ENCODE results near the gene SEC63. TPM values are rescaled to one million over a fixed set of nuclear protein-coding genes. Genes with fewer than 3 reads are reported as not detected.
"Not testable (repeated sequence)": the region's sequence is repeated elsewhere in the genome, so short reads cannot be mapped to it uniquely, and the experiment has no call there.

Gene SEC63
- polyA plus RNA-seq, 2 donors: 14.9 to 23.0 TPM

DNA sequence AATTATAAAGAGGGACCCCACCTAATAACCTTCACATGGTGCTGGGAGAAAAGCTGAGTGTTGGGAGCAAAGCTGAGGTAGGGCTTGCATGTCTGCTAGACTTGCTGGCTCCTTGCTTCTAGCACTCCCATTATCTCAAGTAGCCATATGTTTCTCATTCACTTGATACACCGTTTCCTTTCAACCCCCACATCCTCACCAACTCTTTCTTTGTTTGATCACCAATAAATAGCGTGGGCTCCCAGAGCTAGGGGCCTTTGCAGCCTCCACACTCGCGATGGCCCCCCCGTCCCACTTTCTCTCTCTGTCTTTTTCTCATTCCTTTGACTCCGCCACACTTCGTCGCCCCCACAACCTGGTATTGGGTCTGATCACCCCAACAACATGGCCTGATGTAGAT is 32.6 kb upstream of the SEC63 start:
- H3K4me1 ChIP-seq (ENCODE audit: control insufficient read depth in 2 of 2, insufficient read depth in 2 of 2, low read length in 1 of 2); H3K36me3 ChIP-seq (ENCODE audit: control insufficient read depth in 2 of 2, insufficient read depth in 2 of 2, low read length in 1 of 2); H3K9me3 ChIP-seq (ENCODE audit: control insufficient read depth in 2 of 2, insufficient read depth in 1 of 2, low read depth in 1 of 2, low read length in 1 of 2); H3K27me3 ChIP-seq (ENCODE audit: control insufficient read depth in 1 of 2, insufficient read depth in 2 of 2, low read length in 2 of 2); H3K4me3 ChIP-seq (ENCODE audit: low read depth in 1 of 2, low read length in 2 of 2): not testable (repeated sequence)
- peak overlapping the region in 1 of 2 donors; percentile 3 for H3K27ac ChIP-seq (ENCODE audit: low read depth in 2 of 2, low read length in 1 of 2)
- WGBS, 2 donors: 76 to 79% methylated on average over 8 of the region's 8 CpGs

DNA sequence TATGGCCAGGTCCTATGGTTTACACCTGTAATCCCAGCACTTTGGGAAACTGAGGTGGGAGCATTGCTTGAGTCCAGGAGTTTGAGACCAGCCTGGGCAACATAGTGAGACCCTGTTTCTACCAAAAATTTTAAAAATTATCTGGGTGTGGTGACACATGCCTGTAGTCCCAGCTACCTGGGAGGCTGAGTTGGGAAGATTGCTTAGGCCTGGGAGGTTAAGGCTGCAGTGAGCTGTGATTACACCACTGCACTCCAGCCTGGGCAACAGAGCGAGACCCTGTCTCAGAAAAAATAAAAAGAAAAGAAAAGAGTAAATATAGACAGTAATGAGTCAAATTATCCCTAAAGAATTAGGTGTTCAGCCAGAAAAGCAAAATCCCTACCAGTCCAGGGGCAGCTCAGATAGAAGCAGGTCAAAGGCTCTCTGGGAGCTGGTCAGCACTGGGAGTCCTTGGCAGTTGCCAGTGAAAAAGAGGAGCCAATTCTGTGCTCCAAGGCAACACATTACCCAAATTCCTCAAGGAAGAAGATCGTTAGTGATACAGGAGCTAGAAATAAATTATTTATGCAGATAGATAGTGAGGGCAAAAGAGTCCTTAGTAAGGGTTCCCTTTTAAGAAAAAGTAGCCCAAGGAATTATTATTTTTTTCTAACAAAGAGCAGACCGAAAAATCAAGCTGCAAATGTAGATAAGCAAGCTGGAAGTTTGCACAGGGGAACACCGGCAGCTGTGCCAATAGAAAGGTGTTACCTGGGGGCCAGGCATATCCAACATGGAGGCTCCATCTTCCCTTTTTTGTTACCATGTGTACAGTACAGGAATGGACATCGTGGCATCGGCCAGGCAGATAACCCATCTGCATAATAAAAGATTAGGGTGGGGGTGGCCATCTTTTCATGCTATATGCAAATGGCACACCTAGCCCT is 31.4 kb upstream of the SEC63 start:
- Histone ChIP-seq H3K36me3 (ENCODE audit: control insufficient read depth in 2 of 2, insufficient read depth in 2 of 2, low read length in 1 of 2) (no peaks in the 10 kb centered on the region), H3K27me3 (ENCODE audit: control insufficient read depth in 1 of 2, insufficient read depth in 2 of 2, low read length in 2 of 2) (no peaks in the 10 kb centered on the region), H3K4me1 (ENCODE audit: control insufficient read depth in 2 of 2, insufficient read depth in 2 of 2, low read length in 1 of 2) (peaks cover 0 to 2% of the 10 kb centered on the region in 2 donors), H3K4me3 (ENCODE audit: low read depth in 1 of 2, low read length in 2 of 2) (no peak overlapping the region), H3K9me3 (ENCODE audit: control insufficient read depth in 2 of 2, insufficient read depth in 1 of 2, low read depth in 1 of 2, low read length in 1 of 2) (no peaks in the 10 kb centered on the region), H3K27ac (ENCODE audit: low read depth in 2 of 2, low read length in 1 of 2) (no peak overlapping the region)
- WGBS, 2 donors: 63 to 69% methylated on average over 6 of the region's 6 CpGs

DNA sequence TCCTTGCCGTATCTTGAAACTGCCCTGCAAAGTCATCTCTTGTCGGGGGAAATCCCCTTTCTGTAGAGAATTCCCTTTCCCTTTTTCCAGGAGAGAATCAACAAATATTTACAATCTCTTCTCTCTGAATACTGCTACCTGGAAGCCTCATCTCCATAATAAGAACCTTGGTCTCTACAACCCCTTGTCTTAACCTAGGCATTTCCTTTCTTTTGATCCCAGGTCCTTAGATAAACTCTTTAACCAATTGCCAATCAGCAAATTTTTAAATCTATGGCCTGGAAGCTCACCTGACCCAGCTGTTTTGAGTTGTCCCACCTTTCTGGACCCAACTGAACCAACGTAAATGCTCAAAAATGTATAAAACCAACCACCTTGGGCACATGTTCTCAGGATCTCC is 30.6 kb upstream of the SEC63 start:
- peaks cover 0 to 2% of the 10 kb centered on the region in 2 donors for H3K4me1 ChIP-seq (ENCODE audit: control insufficient read depth in 2 of 2, insufficient read depth in 2 of 2, low read length in 1 of 2)
- H3K27me3 ChIP-seq (ENCODE audit: control insufficient read depth in 1 of 2, insufficient read depth in 2 of 2, low read length in 2 of 2): no peaks in the 10 kb centered on the region
- H3K36me3 ChIP-seq (ENCODE audit: control insufficient read depth in 2 of 2, insufficient read depth in 2 of 2, low read length in 1 of 2): no peaks in the 10 kb centered on the region
- H3K27ac ChIP-seq (ENCODE audit: low read depth in 2 of 2, low read length in 1 of 2): no peak overlapping the region
- H3K9me3 ChIP-seq (ENCODE audit: control insufficient read depth in 2 of 2, insufficient read depth in 1 of 2, low read depth in 1 of 2, low read length in 1 of 2): no peaks in the 10 kb centered on the region
- 84 to 92% methylated on average over 3 of the region's 3 CpGs for WGBS, 2 donors
- H3K4me3 ChIP-seq (ENCODE audit: low read depth in 1 of 2, low read length in 2 of 2): no peak overlapping the region

DNA sequence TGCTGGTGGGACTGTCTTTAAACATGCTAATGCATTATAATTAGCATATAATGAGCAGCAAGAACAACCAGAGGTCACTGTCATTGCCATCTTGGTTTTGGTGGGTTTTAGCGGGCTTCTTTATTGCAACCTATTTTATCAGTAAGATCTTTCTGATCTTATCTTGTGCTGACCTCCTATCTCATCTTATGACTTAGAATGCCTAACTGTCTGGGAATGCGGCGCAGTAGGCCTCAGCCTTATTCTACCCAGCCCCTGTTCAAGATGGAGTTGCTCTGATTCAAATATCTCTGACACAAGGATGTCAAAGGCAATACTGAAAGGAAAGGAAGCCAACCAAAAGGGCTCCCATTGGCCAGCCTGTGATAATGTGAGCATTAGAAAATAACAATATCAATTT is 29.8 kb upstream of the SEC63 start:
- Histone ChIP-seq H3K4me1 (ENCODE audit: control insufficient read depth in 2 of 2, insufficient read depth in 2 of 2, low read length in 1 of 2) (peaks cover 0 to 2% of the 10 kb centered on the region in 2 donors), H3K36me3 (ENCODE audit: control insufficient read depth in 2 of 2, insufficient read depth in 2 of 2, low read length in 1 of 2) (no peaks in the 10 kb centered on the region), H3K27ac (ENCODE audit: low read depth in 2 of 2, low read length in 1 of 2) (no peak overlapping the region), H3K27me3 (ENCODE audit: control insufficient read depth in 1 of 2, insufficient read depth in 2 of 2, low read length in 2 of 2) (no peaks in the 10 kb centered on the region), H3K4me3 (ENCODE audit: low read depth in 1 of 2, low read length in 2 of 2) (no peak overlapping the region), H3K9me3 (ENCODE audit: control insufficient read depth in 2 of 2, insufficient read depth in 1 of 2, low read depth in 1 of 2, low read length in 1 of 2) (no peaks in the 10 kb centered on the region)
- WGBS, 2 donors: 94 to 95% methylated on average over 3 of the region's 3 CpGs

DNA sequence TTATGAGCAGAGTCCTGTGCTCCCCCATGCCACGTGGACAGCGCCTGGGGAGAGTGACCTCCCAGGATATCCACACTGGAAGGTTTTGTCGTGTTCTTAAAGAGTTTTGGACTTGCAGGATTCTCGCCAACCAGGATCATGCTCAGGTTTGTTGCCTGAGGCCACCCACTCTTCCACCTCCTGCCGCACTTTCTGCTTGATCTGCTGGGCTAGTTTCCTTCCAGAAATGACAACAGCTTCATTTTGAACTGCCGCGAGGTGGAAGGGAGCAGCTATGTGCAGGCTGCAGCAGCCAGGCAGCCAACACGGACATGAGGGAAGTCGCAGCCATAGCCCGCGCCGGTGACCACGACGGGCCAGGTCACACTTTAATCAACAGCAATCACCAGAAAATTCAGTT is 27.7 kb upstream of the SEC63 start:
- 63 to 83% methylated on average over 14 of the region's 14 CpGs for WGBS, 2 donors
- H3K27me3 ChIP-seq (ENCODE audit: control insufficient read depth in 1 of 2, insufficient read depth in 2 of 2, low read length in 2 of 2): no peaks in the 10 kb centered on the region
- H3K27ac ChIP-seq (ENCODE audit: low read depth in 2 of 2, low read length in 1 of 2): no peak overlapping the region
- H3K9me3 ChIP-seq (ENCODE audit: control insufficient read depth in 2 of 2, insufficient read depth in 1 of 2, low read depth in 1 of 2, low read length in 1 of 2): no peaks in the 10 kb centered on the region
- H3K4me3 ChIP-seq (ENCODE audit: low read depth in 1 of 2, low read length in 2 of 2): no peak overlapping the region
- peaks cover 0 to 1% of the 10 kb centered on the region in 2 donors for H3K4me1 ChIP-seq (ENCODE audit: control insufficient read depth in 2 of 2, insufficient read depth in 2 of 2, low read length in 1 of 2)
- no peaks in the 10 kb centered on the region for H3K36me3 ChIP-seq (ENCODE audit: control insufficient read depth in 2 of 2, insufficient read depth in 2 of 2, low read length in 1 of 2)

DNA sequence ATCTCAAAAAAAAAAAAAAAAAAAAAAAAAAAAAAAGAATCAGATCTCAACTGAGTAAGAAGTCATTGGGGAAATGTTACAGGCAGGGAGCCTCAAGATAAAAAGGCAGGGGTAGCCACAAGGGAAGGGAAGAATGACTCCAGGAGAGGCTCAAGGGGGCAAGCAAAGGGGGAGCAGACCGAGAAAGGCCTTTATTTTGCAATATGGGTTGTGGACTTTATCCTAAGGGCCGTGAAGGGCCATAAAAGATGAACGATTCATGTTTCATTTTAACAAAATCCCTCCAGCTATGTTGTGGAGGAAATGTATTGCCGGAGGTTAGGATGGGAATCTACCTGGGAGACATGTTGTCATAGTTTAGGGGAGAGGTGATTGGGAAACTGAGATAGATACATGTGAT is 25.8 kb upstream of the SEC63 start:
- Histone ChIP-seq H3K27me3 (ENCODE audit: control insufficient read depth in 1 of 2, insufficient read depth in 2 of 2, low read length in 2 of 2) (no peaks in the 10 kb centered on the region), H3K9me3 (ENCODE audit: control insufficient read depth in 2 of 2, insufficient read depth in 1 of 2, low read depth in 1 of 2, low read length in 1 of 2) (no peaks in the 10 kb centered on the region), H3K36me3 (ENCODE audit: control insufficient read depth in 2 of 2, insufficient read depth in 2 of 2, low read length in 1 of 2) (no peaks in the 10 kb centered on the region), H3K4me3 (ENCODE audit: low read depth in 1 of 2, low read length in 2 of 2) (no peak overlapping the region), H3K27ac (ENCODE audit: low read depth in 2 of 2, low read length in 1 of 2) (no peak overlapping the region), H3K4me1 (ENCODE audit: control insufficient read depth in 2 of 2, insufficient read depth in 2 of 2, low read length in 1 of 2) (no peaks in the 10 kb centered on the region)
- WGBS, 2 donors: 78 to 91% methylated on average over 4 of the region's 4 CpGs

DNA sequence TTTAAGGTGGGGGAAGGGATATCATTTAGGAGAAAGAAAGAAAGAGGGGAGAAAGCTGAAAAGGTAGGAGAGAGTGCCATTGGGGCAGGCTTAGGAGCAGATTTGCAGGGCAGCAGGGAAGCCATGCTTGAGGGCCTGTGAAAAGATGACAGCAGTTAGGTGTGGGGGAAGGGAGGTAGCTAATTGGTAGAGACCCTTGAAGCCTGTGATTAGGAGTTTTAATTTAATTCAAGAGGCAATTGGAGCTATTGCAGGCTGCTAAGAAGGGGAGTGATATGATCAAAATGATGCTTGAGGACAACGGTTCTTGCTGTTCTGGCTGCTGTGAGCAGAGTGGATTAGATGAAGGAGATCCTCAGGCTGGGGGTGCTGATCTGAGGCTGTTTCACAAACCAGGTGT is 24.5 kb upstream of the SEC63 start:
- Histone ChIP-seq H3K27me3 (ENCODE audit: control insufficient read depth in 1 of 2, insufficient read depth in 2 of 2, low read length in 2 of 2) (no peaks in the 10 kb centered on the region), H3K4me3 (ENCODE audit: low read depth in 1 of 2, low read length in 2 of 2) (no peak overlapping the region), H3K27ac (ENCODE audit: low read depth in 2 of 2, low read length in 1 of 2) (no peak overlapping the region), H3K9me3 (ENCODE audit: control insufficient read depth in 2 of 2, insufficient read depth in 1 of 2, low read depth in 1 of 2, low read length in 1 of 2) (no peaks in the 10 kb centered on the region), H3K4me1 (ENCODE audit: control insufficient read depth in 2 of 2, insufficient read depth in 2 of 2, low read length in 1 of 2) (no peaks in the 10 kb centered on the region), H3K36me3 (ENCODE audit: control insufficient read depth in 2 of 2, insufficient read depth in 2 of 2, low read length in 1 of 2) (no peaks in the 10 kb centered on the region)
- 75 to 87% methylated on average over 1 of the region's 1 CpG for WGBS, 2 donors

DNA sequence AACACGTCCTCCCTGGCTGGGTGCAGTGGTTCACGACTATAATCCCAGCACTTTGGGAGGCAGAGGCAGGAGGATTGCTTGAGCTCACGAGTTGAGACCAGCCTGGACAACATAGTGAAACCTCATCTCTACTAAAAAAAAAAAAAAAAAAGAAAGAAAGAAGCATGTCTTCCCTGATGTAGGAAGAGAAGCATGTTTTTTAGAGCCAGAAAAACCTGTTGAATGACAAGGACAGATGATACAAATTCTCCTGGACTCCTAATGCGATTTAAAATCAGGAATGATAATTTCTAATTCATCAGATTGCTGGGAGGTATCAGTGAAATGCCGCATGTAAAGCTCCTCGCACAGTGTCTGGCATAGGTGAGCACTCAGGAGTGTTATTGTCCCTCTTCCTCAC is 23.7 kb upstream of the SEC63 start:
- H3K4me3 ChIP-seq (ENCODE audit: low read depth in 1 of 2, low read length in 2 of 2): no peak overlapping the region
- H3K27me3 ChIP-seq (ENCODE audit: control insufficient read depth in 1 of 2, insufficient read depth in 2 of 2, low read length in 2 of 2): no peaks in the 10 kb centered on the region
- H3K36me3 ChIP-seq (ENCODE audit: control insufficient read depth in 2 of 2, insufficient read depth in 2 of 2, low read length in 1 of 2): no peaks in the 10 kb centered on the region
- H3K4me1 ChIP-seq (ENCODE audit: control insufficient read depth in 2 of 2, insufficient read depth in 2 of 2, low read length in 1 of 2): no peaks in the 10 kb centered on the region
- no peaks in the 10 kb centered on the region for H3K9me3 ChIP-seq (ENCODE audit: control insufficient read depth in 2 of 2, insufficient read depth in 1 of 2, low read depth in 1 of 2, low read length in 1 of 2)
- 78 to 81% methylated on average over 6 of the region's 6 CpGs for WGBS, 2 donors
- H3K27ac ChIP-seq (ENCODE audit: low read depth in 2 of 2, low read length in 1 of 2): no peak overlapping the region

DNA sequence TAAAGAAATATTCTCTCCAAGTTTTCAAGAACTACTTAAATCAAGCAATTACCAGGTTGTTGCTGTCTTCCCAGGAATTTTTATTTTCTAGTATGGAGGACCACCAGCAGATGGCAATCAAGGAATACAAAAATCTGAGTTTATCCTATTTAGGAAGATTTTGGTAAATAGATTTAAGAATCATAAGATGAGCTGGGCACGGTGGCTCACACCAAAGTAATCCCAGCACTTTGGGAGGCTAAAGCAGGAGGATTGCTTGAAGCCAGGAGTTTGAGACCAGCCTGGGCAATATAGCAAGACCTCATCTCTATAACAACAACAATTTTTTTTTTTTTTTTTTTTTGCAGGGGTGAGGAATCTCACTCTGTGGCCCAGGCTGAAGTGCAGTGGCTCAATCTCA is 19.3 kb upstream of the SEC63 start:
- 17 to 24% methylated on average over 1 of the region's 1 CpG for WGBS, 2 donors
- H3K36me3 ChIP-seq (ENCODE audit: control insufficient read depth in 2 of 2, insufficient read depth in 2 of 2, low read length in 1 of 2): no peaks in the 10 kb centered on the region
- H3K27ac ChIP-seq (ENCODE audit: low read depth in 2 of 2, low read length in 1 of 2): no peak overlapping the region
- H3K9me3 ChIP-seq (ENCODE audit: control insufficient read depth in 2 of 2, insufficient read depth in 1 of 2, low read depth in 1 of 2, low read length in 1 of 2): no peaks in the 10 kb centered on the region
- peaks cover 0 to 3% of the 10 kb centered on the region in 2 donors for H3K4me1 ChIP-seq (ENCODE audit: control insufficient read depth in 2 of 2, insufficient read depth in 2 of 2, low read length in 1 of 2)
- H3K4me3 ChIP-seq (ENCODE audit: low read depth in 1 of 2, low read length in 2 of 2): no peak overlapping the region
- H3K27me3 ChIP-seq (ENCODE audit: control insufficient read depth in 1 of 2, insufficient read depth in 2 of 2, low read length in 2 of 2): no peaks in the 10 kb centered on the region

Measured in esophagus (tissue), 2 donors.